Mesodermal cell (in vitro differentiated cells): ENCODE data around the gene SAG.

Source experiments
- H3K27ac ChIP-seq: 2 replicates; pipeline ENCODE4 v1.7.0; 2013; ENCODE audit warnings: mild to moderate bottlenecking, low read depth, low read length, moderate library complexity; ENCODE audit not compliant: severe bottlenecking
- H3K36me3 ChIP-seq: 2 replicates; pipeline ENCODE4 v1.7.1; 2013; ENCODE audit warnings: mild to moderate bottlenecking, low read length, moderate library complexity; ENCODE audit not compliant: control insufficient read depth, insufficient read depth
- H3K4me1 ChIP-seq: one replicate; pipeline ENCODE4 v1.7.1; 2013; ENCODE audit warnings: mild to moderate bottlenecking, low read length; ENCODE audit not compliant: insufficient read depth, control insufficient read depth, poor library complexity, severe bottlenecking
- H3K4me3 ChIP-seq: 2 replicates; pipeline ENCODE4 v1.7.0; 2013; ENCODE audit warnings: low read length, control low read depth, mild to moderate bottlenecking; ENCODE audit not compliant: insufficient read depth, poor library complexity, severe bottlenecking; ENCODE audit errors: extremely low read depth
- H3K9me3 ChIP-seq: 2 replicates; pipeline ENCODE4 v1.7.1; 2013; ENCODE audit warnings: mild to moderate bottlenecking, low read length, moderate library complexity; ENCODE audit not compliant: control insufficient read depth
- WGBS, 2 experiments: methylation state at CpG; one replicate each; pipeline ENCODE4 v1.1.5; 2013; ENCODE audit warnings: missing lambda C conversion rate in 2 of 2; ENCODE audit not compliant: insufficient coverage in 2 of 2; 5-methylcytosine and 5-hydroxymethylcytosine counted together

SAG gene

DNA sequence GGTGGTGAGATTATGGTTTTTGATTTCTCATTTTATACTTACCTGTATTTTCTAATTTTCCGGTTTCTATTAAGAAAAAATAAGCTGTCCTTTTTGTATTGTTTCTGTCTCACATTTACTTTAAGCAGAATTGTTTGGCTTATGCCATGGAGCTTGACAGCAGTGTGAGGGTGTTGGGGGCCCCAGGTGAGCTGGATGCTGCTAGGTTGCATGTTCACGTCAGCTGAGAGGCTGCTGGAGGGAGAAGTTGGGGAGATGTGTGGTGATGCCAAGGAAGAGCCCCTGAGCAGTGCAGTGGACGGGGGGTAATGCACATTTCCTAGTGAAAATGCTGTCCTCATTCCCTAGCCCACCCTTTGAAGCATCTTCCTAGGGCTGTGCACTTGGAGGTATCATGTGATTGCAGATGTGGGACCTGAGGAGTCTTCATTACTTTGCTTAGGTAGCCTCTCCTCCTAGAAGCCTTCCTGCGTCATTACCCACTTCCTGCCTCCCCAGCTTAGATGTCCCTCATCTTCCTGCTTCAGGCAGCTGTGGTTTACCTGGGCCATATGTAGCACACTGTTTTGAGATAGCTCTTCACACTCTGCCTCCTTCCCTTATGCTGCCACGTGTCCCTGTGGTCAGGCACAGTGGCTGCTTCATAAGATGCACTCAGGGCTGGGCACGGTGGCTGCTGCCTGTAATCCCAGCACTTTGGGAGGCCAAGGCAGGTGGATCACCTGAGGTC lies 39.9 kb upstream of the SAG start:
- Histone ChIP-seq H3K36me3 (peaks cover 93% of the 10 kb centered on the region), H3K4me3 (no peak overlapping the region), H3K27ac (no peak overlapping the region), H3K4me1 (no peaks in the 10 kb centered on the region), H3K9me3 (no peaks in the 10 kb centered on the region)
- 86 to 100% methylated on average over 4 to 5 of the region's 6 CpGs for WGBS, 2 experiments

DNA sequence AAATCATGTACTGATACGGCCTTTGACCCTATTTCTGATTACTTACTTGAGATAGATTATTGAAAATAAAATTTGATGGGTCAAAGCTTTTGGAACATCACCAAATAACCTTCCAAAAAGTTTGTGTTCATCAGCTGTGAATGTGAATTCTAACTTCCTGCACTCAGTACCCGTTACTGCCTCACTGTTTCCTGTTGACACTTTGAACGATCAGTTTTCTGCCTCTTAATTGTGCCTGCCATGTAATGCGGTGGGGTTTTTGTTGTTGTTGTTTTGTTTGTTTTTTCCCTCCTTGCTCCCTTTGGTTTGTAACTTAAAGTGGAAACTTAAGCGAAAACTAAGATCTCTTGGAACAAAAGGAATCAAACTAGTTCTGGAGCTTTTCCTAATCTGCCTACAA lies 37.2 kb upstream of the SAG start:
- Histone ChIP-seq H3K4me1 (no peaks in the 10 kb centered on the region), H3K4me3 (no peak overlapping the region), H3K36me3 (peaks cover 95% of the 10 kb centered on the region), H3K27ac (no peak overlapping the region), H3K9me3 (no peaks in the 10 kb centered on the region)
- 100% methylated on average over 1 of the region's 5 CpGs; no CpG with 5 or more reads in 1 of the 2 experiments for WGBS, 2 experiments

DNA sequence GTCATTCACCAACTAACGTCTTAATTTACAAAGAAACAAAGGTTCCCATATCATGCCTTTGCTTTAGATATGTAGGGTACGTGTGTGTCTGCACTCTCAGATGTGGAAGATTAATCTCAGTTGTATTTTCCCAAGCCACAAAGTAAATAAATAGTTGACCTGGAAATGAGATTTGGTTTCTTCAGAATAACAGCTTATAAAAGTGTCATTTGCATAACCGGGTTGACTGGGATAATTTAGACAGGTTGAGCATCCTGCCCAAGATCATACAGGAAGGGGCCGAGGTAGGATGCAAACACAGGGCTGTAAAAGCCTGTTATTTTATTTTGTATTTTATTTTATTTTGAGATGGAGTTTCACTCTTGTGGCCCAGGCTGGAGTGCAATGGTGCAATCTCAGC lies 36.7 kb upstream of the SAG start:
- no peak overlapping the region for H3K4me3 ChIP-seq
- WGBS, 2 experiments, result 95 to 100% methylated on average over 1 to 2 of the region's 4 CpGs
- H3K36me3 ChIP-seq, result peaks cover 95% of the 10 kb centered on the region
- no peaks in the 10 kb centered on the region for H3K4me1 ChIP-seq
- no peaks in the 10 kb centered on the region for H3K9me3 ChIP-seq
- no peak overlapping the region for H3K27ac ChIP-seq

DNA sequence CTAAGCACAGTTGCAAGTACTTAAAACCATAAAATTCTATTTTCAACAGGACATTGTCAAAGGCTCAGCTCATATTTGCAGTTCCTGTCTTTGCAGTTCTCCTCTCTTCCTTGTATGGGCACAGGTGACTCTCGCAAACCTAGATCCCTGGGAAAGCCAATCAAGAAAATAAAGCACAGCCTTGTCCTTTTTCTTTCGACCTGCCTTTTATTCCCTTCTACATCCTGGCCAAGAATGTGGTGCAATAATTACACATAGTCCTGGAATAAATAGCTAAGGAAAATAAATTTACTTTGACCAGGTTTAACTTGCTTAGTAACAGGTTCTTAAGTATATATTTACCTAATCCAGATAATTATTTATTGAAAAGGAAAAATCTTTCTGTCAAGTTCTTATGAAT lies 35.9 kb upstream of the SAG start:
- Histone ChIP-seq H3K27ac (no peak overlapping the region), H3K4me3 (no peak overlapping the region), H3K36me3 (peaks cover 95% of the 10 kb centered on the region), H3K4me1 (no peaks in the 10 kb centered on the region), H3K9me3 (no peaks in the 10 kb centered on the region)
- WGBS, 2 experiments, result 100% methylated on average over 1 of the region's 2 CpGs; no CpG with 5 or more reads in 1 of the 2 experiments

DNA sequence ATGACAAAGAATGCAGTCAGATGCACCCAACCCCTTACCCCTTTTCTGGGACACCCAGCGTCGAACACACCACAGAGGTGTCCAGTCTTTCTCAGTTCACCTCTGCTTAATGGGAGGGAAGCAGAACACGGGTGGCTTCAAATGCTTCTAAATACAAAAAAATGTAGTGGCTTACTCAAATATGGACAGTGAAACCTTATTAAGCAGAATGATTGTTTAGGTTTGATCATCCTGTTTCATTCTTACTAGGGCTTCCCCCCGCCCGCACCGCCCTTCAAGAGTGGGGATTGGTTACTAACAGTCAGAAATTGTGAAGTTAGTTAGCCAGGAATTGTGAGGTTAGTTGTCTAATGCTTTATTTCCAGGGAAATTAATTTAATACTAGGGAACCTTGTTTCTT lies 34.5 kb upstream of the SAG start:
- H3K27ac ChIP-seq, result no peak overlapping the region
- H3K4me1 ChIP-seq, result no peaks in the 10 kb centered on the region
- H3K9me3 ChIP-seq, result no peaks in the 10 kb centered on the region
- WGBS, 2 experiments, result 80 to 100% methylated on average over 1 of the region's 6 CpGs
- peaks cover 96% of the 10 kb centered on the region for H3K36me3 ChIP-seq
- no peak overlapping the region for H3K4me3 ChIP-seq

DNA sequence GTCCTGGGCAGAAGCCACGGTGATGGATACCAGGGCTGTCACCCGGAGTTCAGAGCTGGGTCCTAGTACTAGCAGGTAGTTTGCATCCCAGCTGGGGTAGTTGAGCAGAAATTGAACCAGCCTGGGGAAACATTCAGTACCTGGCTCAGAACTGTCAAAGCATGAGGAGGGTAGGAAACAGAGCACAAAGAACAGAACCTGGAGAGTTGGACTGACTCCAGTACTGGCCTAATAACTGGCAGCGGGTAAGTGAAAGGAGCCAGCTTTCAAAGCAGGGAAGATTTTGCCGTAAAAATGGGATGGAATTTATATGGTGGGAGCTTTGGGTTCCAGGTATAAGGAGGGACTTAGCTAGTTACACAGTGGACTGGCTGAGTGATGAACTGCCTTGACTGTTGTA lies 32.4 kb upstream of the SAG start:
- H3K27ac ChIP-seq, result no peak overlapping the region
- WGBS, 2 experiments, result 95 to 100% methylated on average over 4 of the region's 4 CpGs
- H3K4me3 ChIP-seq, result no peak overlapping the region
- H3K36me3 ChIP-seq, result peaks cover 92% of the 10 kb centered on the region
- H3K9me3 ChIP-seq, result no peaks in the 10 kb centered on the region
- H3K4me1 ChIP-seq, result no peaks in the 10 kb centered on the region

DNA sequence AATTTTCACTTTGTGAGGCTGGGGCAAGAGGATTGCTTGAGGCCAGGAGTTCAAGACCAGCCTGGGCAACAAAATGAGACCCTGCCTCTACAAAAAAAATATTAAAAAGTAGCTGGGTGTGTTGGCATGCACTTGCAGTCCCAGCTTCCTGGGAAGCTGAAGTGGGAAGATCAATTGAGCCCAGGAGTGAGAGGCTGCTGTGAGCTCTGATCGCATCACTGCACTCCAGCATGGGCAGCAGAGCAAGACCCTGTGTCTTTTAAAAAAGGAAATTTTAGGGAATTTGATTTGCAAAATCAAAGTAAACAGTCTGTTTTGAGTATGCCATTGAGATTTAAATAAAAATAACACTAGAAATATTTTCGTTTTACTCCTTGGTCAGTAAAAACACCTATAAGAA lies 28.7 kb upstream of the SAG start:
- Histone ChIP-seq H3K4me3 (no peak overlapping the region), H3K9me3 (no peaks in the 10 kb centered on the region), H3K4me1 (no peaks in the 10 kb centered on the region), H3K27ac (no peak overlapping the region), H3K36me3 (peaks cover 87% of the 10 kb centered on the region)
- 80% methylated on average over 1 of the region's 2 CpGs for WGBS, 2 experiments

DNA sequence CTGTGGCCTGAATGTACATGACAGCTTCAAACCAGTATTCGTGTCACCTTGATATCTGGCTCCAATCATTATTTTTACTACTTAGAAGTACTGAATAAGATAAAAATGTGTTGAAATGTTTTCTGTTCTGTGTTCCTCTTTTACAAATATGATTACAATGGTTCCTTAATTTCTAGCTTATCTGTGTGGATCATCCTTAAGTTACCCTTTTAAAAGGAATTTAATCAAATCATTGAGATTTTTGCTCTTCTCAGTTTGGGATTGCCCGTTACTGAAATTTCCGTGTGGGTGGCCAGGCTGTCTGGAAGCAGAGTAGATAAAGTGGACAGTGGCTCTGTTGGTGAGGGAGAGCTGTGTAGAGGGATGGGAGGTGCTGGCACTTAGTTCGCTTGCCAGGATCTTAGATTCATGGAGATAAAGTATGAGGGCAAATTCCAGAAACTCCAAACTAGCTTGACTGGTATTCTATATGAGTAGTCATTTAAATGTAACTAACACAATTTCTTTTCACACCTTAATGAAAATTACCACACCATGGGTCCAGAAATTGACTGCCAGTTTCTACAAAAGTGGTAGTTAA lies 27.4 kb upstream of the SAG start:
- Histone ChIP-seq H3K36me3 (peaks cover 86% of the 10 kb centered on the region), H3K4me3 (no peak overlapping the region), H3K4me1 (no peaks in the 10 kb centered on the region), H3K27ac (no peak overlapping the region), H3K9me3 (no peaks in the 10 kb centered on the region)
- 67 to 100% methylated on average over 1 to 2 of the region's 4 CpGs for WGBS, 2 experiments

DNA sequence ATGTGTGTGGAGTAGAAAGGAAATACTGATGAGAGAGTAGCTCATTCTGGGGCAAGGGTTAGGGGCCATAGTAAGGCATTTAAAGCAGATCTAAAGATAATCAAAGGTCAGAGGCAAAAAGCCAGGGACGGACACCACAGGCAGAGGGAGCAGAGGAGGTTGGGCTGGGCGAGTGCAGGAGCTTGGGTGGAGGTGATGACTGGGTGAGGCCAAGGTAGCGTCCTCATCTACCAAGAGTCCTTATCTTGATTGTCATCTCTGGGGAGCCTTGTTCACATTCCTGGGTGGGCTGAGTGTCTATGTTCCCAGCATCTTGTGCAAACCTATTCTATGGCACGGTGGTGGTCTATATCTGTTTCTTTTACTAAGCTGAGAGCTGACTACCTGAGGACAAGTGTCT lies 26.1 kb upstream of the SAG start:
- Histone ChIP-seq H3K36me3 (peaks cover 87% of the 10 kb centered on the region), H3K4me3 (no peak overlapping the region), H3K9me3 (no peaks in the 10 kb centered on the region), H3K4me1 (peaks cover 5% of the 10 kb centered on the region), H3K27ac (no peak overlapping the region)
- 95 to 100% methylated on average over 3 of the region's 4 CpGs for WGBS, 2 experiments

DNA sequence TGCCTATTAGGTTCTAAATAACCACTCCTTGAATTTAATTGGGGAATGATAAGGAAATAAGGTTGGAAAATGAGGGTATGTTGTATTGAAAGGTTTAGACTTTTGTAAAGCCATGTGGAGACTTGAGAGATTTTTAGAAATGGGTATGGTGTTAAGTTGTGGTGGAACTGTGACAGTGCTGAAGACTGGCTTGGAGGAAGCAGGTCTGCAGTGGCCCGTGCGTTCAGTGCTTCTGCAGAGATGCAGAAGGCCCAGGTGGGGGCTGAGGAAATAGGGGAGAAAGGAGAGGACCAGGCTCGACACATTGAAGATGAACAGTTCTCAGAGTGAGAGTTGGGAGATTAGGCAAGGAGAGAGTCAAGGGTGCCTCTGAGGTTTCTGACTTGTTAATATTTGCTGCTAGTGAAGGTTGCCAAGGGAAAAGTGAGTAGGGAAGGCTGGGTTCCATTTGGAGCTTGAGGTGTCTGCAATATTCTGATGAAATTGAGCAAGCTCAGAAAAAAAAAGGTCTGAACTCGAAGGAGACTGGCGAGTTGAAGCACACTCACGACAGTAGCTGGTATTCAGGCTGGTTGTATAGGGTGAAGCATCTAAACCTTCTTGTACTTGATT lies 25.5 kb upstream of the SAG start:
- H3K36me3 ChIP-seq, result peaks cover 88% of the 10 kb centered on the region
- H3K9me3 ChIP-seq, result no peaks in the 10 kb centered on the region
- no peak overlapping the region for H3K4me3 ChIP-seq
- WGBS, 2 experiments, result 88% methylated on average over 6 of the region's 6 CpGs
- peaks cover 5% of the 10 kb centered on the region for H3K4me1 ChIP-seq
- H3K27ac ChIP-seq, result no peak overlapping the region

DNA sequence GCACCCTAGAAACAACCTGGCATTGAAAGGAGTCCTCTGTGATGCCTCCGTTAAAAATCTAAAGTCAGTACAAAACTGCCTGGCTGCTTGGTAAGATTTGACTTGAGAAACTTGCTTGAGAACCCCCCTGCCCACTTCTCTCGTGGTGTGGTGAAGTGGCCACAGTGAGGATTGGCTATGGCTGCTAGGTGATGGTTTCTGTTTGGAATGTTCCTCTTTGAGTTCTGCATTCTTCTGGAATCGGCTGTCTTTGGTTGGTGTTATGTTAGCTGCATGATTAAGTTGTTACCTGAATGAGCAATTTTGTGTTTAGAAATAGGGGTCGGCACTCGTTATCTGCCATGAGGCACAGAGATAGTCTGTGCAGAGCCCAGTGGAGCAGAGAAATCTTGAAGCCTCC lies 21.7 kb upstream of the SAG start:
- Histone ChIP-seq H3K4me3 (no peak overlapping the region), H3K9me3 (no peaks in the 10 kb centered on the region), H3K36me3 (peaks cover 94% of the 10 kb centered on the region), H3K4me1 (peaks cover 12% of the 10 kb centered on the region), H3K27ac (no peak overlapping the region)
- 84 to 93% methylated on average over 2 to 3 of the region's 5 CpGs for WGBS, 2 experiments
